DND-41 (cell line): ENCODE measurements around the gene PTPRD.

ENCODE experiments used
- ATAC-seq: fragments of 200-7000 bp; cut with Tn5 transposase; 3 replicates; pipeline ENCODE4 v1.9.1; 2021; ENCODE audit warnings: low read depth; ENCODE audit not compliant: insufficient read depth
- DNase-seq: peaks from one replicate; pipeline ENCODE4 v3.0.0-alpha.2; 2020
- H2AFZ ChIP-seq: 2 replicates; pipeline ENCODE4 v1.6.0; 2012; ENCODE audit warnings: low read depth, low read length
- H3K27ac ChIP-seq: 2 replicates; pipeline ENCODE4 v1.5.1; 2012; ENCODE audit warnings: low read length, inconsistent platforms
- H3K27me3 ChIP-seq: fragments of 200-600 bp; sonication (generic); 2 replicates; pipeline ENCODE4 v1.6.0; 2012; ENCODE audit warnings: low read length, mild to moderate bottlenecking, inconsistent platforms; ENCODE audit not compliant: insufficient read depth, poor library complexity
- H3K36me3 ChIP-seq: 2 replicates; pipeline ENCODE4 v1.5.1; 2012; ENCODE audit warnings: low read length, inconsistent platforms; ENCODE audit not compliant: insufficient read depth
- H3K4me1 ChIP-seq: 2 replicates; pipeline ENCODE4 v1.5.1; 2012; ENCODE audit warnings: mild to moderate bottlenecking, low read length; ENCODE audit not compliant: insufficient read depth
- H3K4me2 ChIP-seq: 2 replicates; pipeline ENCODE4 v1.6.0; 2012; ENCODE audit warnings: mild to moderate bottlenecking, moderate library complexity, low read length, inconsistent platforms; ENCODE audit not compliant: insufficient read depth
- H3K4me3 ChIP-seq, 2 experiments: fragments of 200-600 bp in 1 of 2; shearing (Covaris generic) in 1 of 2; 2 replicates each; pipeline ENCODE4 v1.5.1; 2012 to 2016; ENCODE audit warnings: inconsistent platforms in 2 of 2, low read length in 2 of 2, mild to moderate bottlenecking in 2 of 2, low read depth in 1 of 2, moderate library complexity in 1 of 2
- H3K79me2 ChIP-seq: 2 replicates; pipeline ENCODE4 v1.6.0; 2012; ENCODE audit warnings: low read length, inconsistent platforms; ENCODE audit not compliant: insufficient read depth
- H3K9ac ChIP-seq: 2 replicates; pipeline ENCODE4 v1.6.0; 2012; ENCODE audit warnings: low read depth, mild to moderate bottlenecking, inconsistent platforms, low read length, moderate library complexity
- H3K9me3 ChIP-seq: 2 replicates; pipeline ENCODE4 v1.5.1; 2012; ENCODE audit warnings: low read length, moderate library complexity, mild to moderate bottlenecking, inconsistent platforms; ENCODE audit not compliant: insufficient read depth, severe bottlenecking
- H4K20me1 ChIP-seq: 2 replicates; pipeline ENCODE4 v1.6.0; 2012; ENCODE audit warnings: low read length; ENCODE audit not compliant: insufficient read depth
- EZH2 ChIP-seq: IDR thresholded peaks from 3 replicates; pipeline ENCODE4 v1.6.1; 2012; ENCODE audit warnings: borderline replicate concordance, low read depth, mild to moderate bottlenecking, moderate library complexity, low read length, inconsistent platforms; ENCODE audit not compliant: severe bottlenecking
- TF ChIP-seq, protein P1 (sequence below): IDR thresholded peaks from 2 replicates; pipeline ENCODE4 v1.5.1; 2012; ENCODE audit warnings: borderline replicate concordance, low read length, moderate library complexity, mild to moderate bottlenecking; ENCODE audit not compliant: poor library complexity, severe bottlenecking; ENCODE audit errors: extremely low read depth

Gene PTPRD

DNA sequence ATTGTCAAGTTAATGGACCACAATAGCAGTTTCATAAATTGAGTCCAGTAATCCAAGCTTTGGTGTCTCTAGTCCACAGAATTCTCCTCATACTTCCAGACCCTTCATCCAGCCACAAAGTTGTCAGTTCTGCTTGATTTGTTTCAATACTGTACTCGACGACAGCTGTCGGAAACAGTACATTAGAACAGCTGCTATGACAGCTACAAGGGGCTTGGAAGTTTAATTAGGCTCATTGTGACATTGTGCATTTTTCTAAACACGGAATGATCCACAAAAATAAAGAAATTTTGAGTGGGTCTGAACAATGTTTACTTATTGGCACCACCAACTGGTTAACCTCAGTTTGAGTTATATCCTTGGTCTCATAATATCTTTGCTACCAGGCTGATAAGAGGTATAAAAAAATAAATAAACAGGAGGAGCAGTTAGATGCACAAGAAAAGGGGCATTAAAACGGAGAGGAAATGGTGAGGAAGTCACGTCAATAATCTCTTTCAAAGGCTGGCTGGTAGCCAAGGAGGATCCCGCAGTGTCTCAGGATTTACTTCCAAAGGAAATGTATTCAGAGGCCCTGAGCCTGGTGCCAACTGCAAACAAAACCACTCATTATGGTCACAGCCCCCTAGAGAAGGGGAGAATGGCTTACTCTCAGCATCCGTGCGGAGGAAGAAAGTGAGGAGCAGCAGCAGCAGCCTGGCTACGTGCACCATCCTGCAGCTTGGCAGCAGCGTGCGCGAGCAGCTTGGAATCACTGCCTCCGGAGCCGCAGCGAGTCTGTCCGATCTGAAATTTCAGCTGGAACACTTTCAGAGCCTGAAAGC is 1879.5 kb downstream of the PTPRD start:
- Histone ChIP-seq H3K79me2 (no peaks in the 10 kb centered on the region), H3K27me3 (no peaks in the 10 kb centered on the region), H3K36me3 (peaks cover 3% of the 10 kb centered on the region; the same call in 1 of the 2 replicates), H3K27ac (no peak overlapping the region), H3K9me3 (no peaks in the 10 kb centered on the region), H4K20me1 (no peaks in the 10 kb centered on the region), H3K4me2 (no peak overlapping the region), H3K4me1 (no peaks in the 10 kb centered on the region), H3K9ac (no peak overlapping the region), H3K4me3 (no peak overlapping the region), H2AFZ (no peak overlapping the region)
- DNase-seq = no peak
- no peak for TF ChIP-seq EZH2
- TF ChIP-seq, protein P1, sequence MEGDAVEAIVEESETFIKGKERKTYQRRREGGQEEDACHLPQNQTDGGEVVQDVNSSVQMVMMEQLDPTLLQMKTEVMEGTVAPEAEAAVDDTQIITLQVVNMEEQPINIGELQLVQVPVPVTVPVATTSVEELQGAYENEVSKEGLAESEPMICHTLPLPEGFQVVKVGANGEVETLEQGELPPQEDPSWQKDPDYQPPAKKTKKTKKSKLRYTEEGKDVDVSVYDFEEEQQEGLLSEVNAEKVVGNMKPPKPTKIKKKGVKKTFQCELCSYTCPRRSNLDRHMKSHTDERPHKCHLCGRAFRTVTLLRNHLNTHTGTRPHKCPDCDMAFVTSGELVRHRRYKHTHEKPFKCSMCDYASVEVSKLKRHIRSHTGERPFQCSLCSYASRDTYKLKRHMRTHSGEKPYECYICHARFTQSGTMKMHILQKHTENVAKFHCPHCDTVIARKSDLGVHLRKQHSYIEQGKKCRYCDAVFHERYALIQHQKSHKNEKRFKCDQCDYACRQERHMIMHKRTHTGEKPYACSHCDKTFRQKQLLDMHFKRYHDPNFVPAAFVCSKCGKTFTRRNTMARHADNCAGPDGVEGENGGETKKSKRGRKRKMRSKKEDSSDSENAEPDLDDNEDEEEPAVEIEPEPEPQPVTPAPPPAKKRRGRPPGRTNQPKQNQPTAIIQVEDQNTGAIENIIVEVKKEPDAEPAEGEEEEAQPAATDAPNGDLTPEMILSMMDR = no peak
- ATAC-seq = no peak

DNA sequence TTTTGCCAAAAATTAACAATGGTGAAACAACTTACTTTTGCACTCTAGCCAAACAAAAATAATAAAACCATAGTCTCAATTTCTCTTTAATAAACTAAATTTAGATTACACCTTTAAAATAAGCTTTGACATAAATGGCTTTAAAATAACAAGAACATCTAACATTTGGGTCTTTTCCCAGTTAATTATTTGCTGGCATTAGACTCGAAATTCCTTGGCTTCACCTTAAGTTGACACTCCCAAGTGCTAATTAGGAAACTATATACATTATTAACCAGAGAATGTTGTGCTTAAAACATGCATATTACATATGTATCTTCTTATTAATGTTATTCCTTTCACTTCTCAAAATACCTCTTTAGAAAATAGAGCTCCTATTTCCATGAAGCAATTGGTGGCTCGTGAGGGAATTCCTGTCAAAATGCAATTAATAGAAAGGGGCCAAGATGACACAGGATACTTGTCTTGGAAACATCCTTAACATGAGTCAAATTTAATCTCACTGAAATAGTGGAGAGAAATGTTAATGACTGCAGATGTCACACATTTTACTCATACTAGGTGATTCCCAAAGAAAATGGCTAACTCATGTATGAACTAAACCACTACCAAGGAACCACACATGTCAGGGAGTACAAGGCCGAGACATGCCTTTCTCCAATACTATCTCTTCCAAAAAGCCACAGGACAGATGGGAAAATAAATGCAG is 1880.3 kb downstream of the PTPRD start:
- no peaks in the 10 kb centered on the region for H4K20me1 ChIP-seq
- TF ChIP-seq EZH2 = no peak
- TF ChIP-seq, protein P1 = no peak
- H3K9me3 ChIP-seq = no peaks in the 10 kb centered on the region
- ATAC-seq (no peak), DNase-seq (no peak)
- peaks cover 3% of the 10 kb centered on the region; the same call in 1 of the 2 replicates for H3K36me3 ChIP-seq
- H3K4me2 ChIP-seq = no peak overlapping the region
- H3K4me3 ChIP-seq = no peak overlapping the region
- H2AFZ ChIP-seq = no peak overlapping the region
- H3K79me2 ChIP-seq = no peaks in the 10 kb centered on the region
- no peak overlapping the region for H3K27ac ChIP-seq
- H3K9ac ChIP-seq = no peak overlapping the region
- H3K27me3 ChIP-seq = no peaks in the 10 kb centered on the region
- H3K4me1 ChIP-seq = no peaks in the 10 kb centered on the region

DNA sequence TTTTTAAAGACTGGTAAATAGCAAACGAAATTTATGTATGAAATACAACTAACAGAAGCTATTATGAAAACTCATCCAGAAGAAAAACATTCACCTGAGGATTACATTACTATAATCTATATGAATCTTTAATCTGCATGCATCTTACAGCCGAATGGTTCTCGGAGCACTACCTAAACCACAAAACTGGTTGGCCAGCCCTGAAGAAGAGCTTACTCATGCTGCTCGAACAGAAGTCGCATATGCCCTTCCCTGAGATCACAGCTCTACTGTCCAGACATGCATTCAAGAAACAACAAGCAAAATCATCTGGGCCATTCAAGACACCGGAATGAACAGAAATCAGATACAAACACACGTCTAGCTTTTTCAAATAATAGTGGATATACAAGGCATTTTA is 1882.2 kb downstream of the PTPRD start:
- Histone ChIP-seq H3K9me3 (no peaks in the 10 kb centered on the region), H4K20me1 (no peaks in the 10 kb centered on the region), H3K4me2 (no peak overlapping the region), H3K27ac (no peak overlapping the region), H3K4me3 (no peak overlapping the region), H3K9ac (no peak overlapping the region), H2AFZ (no peak overlapping the region), H3K27me3 (no peaks in the 10 kb centered on the region), H3K79me2 (no peaks in the 10 kb centered on the region), H3K36me3 (peaks cover 3% of the 10 kb centered on the region; the same call in 1 of the 2 replicates), H3K4me1 (no peaks in the 10 kb centered on the region)
- DNase-seq (no peak), ATAC-seq (no peak)
- TF ChIP-seq, protein P1 = no peak
- no peak for TF ChIP-seq EZH2
